GM12865 (cell line): Measurements from ENCODE around the gene PACS2.
A peak's percentile ranks its signal among the peaks of the same experiment; 100 is the strongest.

Experiments used
- DNase-seq: peaks from one replicate; pipeline ENCODE4 v3.0.0; 2010; ENCODE audit warnings: low read depth
- H3K4me3 ChIP-seq: 2 replicates; pipeline ENCODE4 v1.5.1; 2011; ENCODE audit warnings: mild to moderate bottlenecking, low read depth, low read length, control low read depth
- CTCF ChIP-seq: IDR thresholded peaks from 2 replicates; pipeline ENCODE4 v1.5.1; 2011; ENCODE audit warnings: low read length, control low read depth, low read depth, inconsistent platforms; ENCODE audit not compliant: insufficient read depth; ENCODE audit errors: missing control alignments

PACS2 gene

DNA sequence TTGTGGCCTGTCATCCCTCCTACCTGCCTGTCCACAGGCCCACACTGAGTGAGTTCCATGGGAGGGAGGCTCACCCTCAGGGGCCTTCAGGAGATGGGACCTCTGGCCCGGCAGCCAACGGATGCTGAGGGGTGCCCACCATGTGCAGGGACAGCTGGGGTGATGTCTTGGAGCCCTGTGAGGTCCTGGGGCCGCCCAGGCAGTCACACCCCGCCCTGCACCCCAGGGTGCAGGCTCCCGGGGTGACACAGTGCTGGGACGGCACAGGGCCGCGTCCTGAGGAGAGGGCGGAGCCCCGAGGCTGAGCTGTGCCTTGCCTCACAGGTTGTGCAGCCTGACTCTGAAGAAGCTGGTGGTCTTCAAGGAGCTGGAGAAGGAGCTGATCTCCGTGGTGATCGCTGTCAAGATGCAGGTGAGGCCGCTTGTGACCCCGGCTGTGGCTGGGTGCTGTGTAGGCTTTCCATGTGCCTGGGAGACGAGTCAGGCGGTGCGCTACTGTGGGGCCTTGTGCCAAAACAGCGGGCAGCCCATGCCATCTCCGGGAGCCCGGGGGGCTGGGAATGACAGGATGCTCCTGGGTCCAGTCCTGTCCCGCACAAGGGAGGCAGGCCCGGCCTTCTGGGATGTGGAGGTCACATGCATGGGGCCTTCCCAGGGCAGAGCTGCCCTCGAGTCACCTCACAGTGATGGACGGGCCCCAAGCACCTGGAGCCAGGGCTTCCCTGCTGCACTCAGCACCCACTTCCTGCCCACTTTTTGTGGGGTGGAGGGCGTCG, 33.8 kb downstream of the PACS2 start:
- DNase-seq, result no peak
- TF ChIP-seq CTCF, result no peak
- H3K4me3 ChIP-seq, result no peak overlapping the region

GRCh38 chr14:105348945-105349699, 34.6 kb downstream of the PACS2 start:
- H3K4me3 ChIP-seq, result no peak overlapping the region
- no peak for TF ChIP-seq CTCF

GRCh38 chr14:105349992-105350391, 35.4 kb downstream of the PACS2 start:
- no peak for TF ChIP-seq CTCF
- no peak overlapping the region for H3K4me3 ChIP-seq
- no peak for DNase-seq

More at GRCh38 chr14:105348945-105349699, 34.6 kb downstream of the PACS2 start:
- DNase-seq, result no peak

- no peak for TF ChIP-seq CTCF
- no peak for DNase-seq
- H3K4me3 ChIP-seq, result no peak overlapping the region
These were observed 36.1 kb downstream of the PACS2 start for GRCh38 chr14:105350450-105351244.

GRCh38 chr14:105351410-105351809, 36.9 kb downstream of the PACS2 start:
- H3K4me3 ChIP-seq, result no peak overlapping the region
- no peak for DNase-seq
- TF ChIP-seq CTCF, result no peak

- no peak overlapping the region for H3K4me3 ChIP-seq
- peak; percentile 89 for TF ChIP-seq CTCF
- DNase-seq, result peak; percentile 91
These were observed 37.6 kb downstream of the PACS2 start for GRCh38 chr14:105351920-105352851.
